ENCODE results near the gene RRM2.
"Not testable (repeated sequence)": the region's sequence is repeated elsewhere in the genome, so short reads cannot be mapped to it uniquely, and the experiment has no call there.

The RRM2 gene

DNA sequence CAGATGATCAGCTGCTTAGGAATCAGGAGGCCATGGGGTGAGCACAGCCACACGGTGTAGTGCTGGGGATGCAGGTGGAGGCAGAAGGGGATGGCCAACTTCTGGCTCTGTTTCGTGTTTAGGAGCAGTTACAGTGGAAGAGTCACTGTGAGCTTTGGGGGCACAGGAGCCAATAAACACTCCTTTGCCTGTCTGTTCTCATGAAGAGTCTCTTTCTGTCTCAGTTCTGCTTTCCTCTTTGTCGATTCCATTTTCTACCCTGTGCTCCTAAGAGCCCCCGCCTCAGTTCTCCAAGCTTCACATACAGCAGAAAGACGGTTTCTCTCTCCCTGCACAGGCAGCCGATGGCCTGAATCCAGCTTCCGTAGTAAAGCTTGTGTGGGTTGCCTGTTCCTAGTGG is 21.0 kb upstream of the RRM2 start:
- Histone ChIP-seq H3K27me3 (ENCODE audit: insufficient read depth, low read length, poor library complexity) (no peaks in the 10 kb centered on the region), H3K4me3 (ENCODE audit: low read depth in 1 of 2, low read length in 2 of 2) (no peak overlapping the region), H3K36me3 (ENCODE audit: insufficient read depth, low read length) (no peaks in the 10 kb centered on the region), H4K20me1 (ENCODE audit: insufficient read depth, low read length) (no peaks in the 10 kb centered on the region), H3K4me2 (ENCODE audit: insufficient read depth, low read length) (no peak overlapping the region), H3K27ac (ENCODE audit: low read length) (no peak overlapping the region), H2AFZ (ENCODE audit: low read depth, low read length) (no peak overlapping the region), H3K9me3 (ENCODE audit: insufficient read depth, low read length, severe bottlenecking) (no peaks in the 10 kb centered on the region), H3K9ac (ENCODE audit: low read depth, low read length) (no peak overlapping the region), H3K79me2 (ENCODE audit: insufficient read depth, low read length) (no peaks in the 10 kb centered on the region), H3K4me1 (ENCODE audit: insufficient read depth, low read length) (no peaks in the 10 kb centered on the region)
- no peak for DNase-seq
- ATAC-seq (ENCODE audit: insufficient read depth, low read depth): no peak
- TF ChIP-seq EZH2 (IDR thresholded peaks at IDR 0.05; ENCODE audit: borderline replicate concordance, low read depth, low read length, severe bottlenecking): no peak
- TF ChIP-seq, protein P1, sequence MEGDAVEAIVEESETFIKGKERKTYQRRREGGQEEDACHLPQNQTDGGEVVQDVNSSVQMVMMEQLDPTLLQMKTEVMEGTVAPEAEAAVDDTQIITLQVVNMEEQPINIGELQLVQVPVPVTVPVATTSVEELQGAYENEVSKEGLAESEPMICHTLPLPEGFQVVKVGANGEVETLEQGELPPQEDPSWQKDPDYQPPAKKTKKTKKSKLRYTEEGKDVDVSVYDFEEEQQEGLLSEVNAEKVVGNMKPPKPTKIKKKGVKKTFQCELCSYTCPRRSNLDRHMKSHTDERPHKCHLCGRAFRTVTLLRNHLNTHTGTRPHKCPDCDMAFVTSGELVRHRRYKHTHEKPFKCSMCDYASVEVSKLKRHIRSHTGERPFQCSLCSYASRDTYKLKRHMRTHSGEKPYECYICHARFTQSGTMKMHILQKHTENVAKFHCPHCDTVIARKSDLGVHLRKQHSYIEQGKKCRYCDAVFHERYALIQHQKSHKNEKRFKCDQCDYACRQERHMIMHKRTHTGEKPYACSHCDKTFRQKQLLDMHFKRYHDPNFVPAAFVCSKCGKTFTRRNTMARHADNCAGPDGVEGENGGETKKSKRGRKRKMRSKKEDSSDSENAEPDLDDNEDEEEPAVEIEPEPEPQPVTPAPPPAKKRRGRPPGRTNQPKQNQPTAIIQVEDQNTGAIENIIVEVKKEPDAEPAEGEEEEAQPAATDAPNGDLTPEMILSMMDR (IDR thresholded peaks at IDR 0.05; ENCODE audit: borderline replicate concordance, extremely low read depth, low read length, poor library complexity, severe bottlenecking): no peak

DNA sequence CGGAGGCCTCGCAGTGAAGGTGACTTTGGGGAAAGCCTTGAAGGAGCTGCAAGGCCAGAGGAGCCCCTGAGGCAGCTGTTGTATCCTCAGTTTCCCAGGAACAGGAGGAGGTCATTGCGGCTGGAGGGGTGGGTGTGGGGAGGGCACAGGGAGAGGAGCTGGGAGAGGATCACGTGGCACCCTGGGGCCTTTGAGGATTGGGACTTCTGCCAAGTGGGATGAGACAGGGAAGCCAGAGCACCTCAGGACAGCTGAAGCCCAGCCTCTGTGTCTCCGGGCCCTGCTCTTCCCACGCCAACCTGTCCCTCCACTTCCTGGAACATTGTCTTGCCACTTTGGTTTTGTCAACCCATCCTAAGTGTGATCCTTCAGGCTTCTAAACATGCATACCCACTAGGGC is 19.4 kb upstream of the RRM2 start:
- Histone ChIP-seq H3K27ac (ENCODE audit: low read length) (no peak overlapping the region), H3K79me2 (ENCODE audit: insufficient read depth, low read length) (no peaks in the 10 kb centered on the region), H3K36me3 (ENCODE audit: insufficient read depth, low read length) (no peaks in the 10 kb centered on the region), H4K20me1 (ENCODE audit: insufficient read depth, low read length) (no peaks in the 10 kb centered on the region), H3K4me2 (ENCODE audit: insufficient read depth, low read length) (no peak overlapping the region), H3K9me3 (ENCODE audit: insufficient read depth, low read length, severe bottlenecking) (peaks cover 4% of the 10 kb centered on the region), H3K4me3 (ENCODE audit: low read depth in 1 of 2, low read length in 2 of 2) (no peak overlapping the region), H2AFZ (ENCODE audit: low read depth, low read length) (no peak overlapping the region), H3K9ac (ENCODE audit: low read depth, low read length) (no peak overlapping the region), H3K4me1 (ENCODE audit: insufficient read depth, low read length) (no peaks in the 10 kb centered on the region), H3K27me3 (ENCODE audit: insufficient read depth, low read length, poor library complexity) (no peaks in the 10 kb centered on the region)
- no peak for ATAC-seq (ENCODE audit: insufficient read depth, low read depth)
- DNase-seq: no peak
- TF ChIP-seq, protein P1 (IDR thresholded peaks at IDR 0.05; ENCODE audit: borderline replicate concordance, extremely low read depth, low read length, poor library complexity, severe bottlenecking): no peak
- no peak for TF ChIP-seq EZH2 (IDR thresholded peaks at IDR 0.05; ENCODE audit: borderline replicate concordance, low read depth, low read length, severe bottlenecking)

DNA sequence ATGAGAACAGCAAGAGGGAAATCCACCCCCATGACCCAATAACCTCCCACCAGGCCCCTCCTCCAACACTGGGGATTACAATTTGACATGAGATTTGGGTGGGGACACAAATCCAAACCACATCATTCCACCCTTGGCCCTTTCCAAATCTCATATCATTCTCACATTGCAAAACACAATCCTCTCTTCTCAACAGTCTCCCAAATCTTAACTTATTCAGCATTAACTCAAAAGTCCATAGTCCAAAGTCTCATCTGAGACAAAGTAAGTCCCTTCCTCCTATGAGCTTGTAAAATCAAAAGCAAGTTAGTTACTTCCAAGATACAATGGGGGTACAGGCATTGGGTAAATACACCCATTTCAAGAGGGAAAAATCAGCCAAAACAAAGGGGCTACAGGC is 17.6 kb upstream of the RRM2 start:
- not testable (repeated sequence) for H3K79me2 ChIP-seq (ENCODE audit: insufficient read depth, low read length); H3K4me2 ChIP-seq (ENCODE audit: insufficient read depth, low read length); DNase-seq; H4K20me1 ChIP-seq (ENCODE audit: insufficient read depth, low read length); H3K27me3 ChIP-seq (ENCODE audit: insufficient read depth, low read length, poor library complexity); H3K27ac ChIP-seq (ENCODE audit: low read length); H3K9me3 ChIP-seq (ENCODE audit: insufficient read depth, low read length, severe bottlenecking); H3K9ac ChIP-seq (ENCODE audit: low read depth, low read length); ATAC-seq (ENCODE audit: insufficient read depth, low read depth); H3K4me1 ChIP-seq (ENCODE audit: insufficient read depth, low read length); H3K36me3 ChIP-seq (ENCODE audit: insufficient read depth, low read length); H2AFZ ChIP-seq (ENCODE audit: low read depth, low read length); H3K4me3 ChIP-seq (ENCODE audit: low read depth in 1 of 2, low read length in 2 of 2)

DNA sequence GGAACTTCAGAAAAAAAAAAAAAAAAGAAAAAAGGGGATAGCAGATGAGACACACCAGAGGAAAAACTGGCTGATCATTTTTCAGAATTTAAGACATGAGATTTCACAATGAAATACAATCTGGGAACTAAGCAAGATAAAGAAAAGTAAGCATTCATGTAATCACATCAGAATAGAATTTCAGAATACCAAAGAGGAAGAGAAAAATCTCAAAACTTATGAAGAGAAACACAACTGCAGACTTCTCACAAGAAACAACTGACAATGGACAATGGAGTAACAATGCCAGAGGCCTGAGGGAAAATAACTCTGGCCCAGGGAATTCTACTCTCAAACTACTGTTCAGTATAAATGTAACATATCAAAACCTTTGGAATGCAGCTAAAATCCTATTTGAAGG is 13.2 kb upstream of the RRM2 start:
- Histone ChIP-seq H3K27ac (ENCODE audit: low read length) (no peak overlapping the region), H3K4me3 (ENCODE audit: low read depth in 1 of 2, low read length in 2 of 2) (no peak overlapping the region), H3K4me1 (ENCODE audit: insufficient read depth, low read length) (no peaks in the 10 kb centered on the region), H3K9ac (ENCODE audit: low read depth, low read length) (no peak overlapping the region), H3K27me3 (ENCODE audit: insufficient read depth, low read length, poor library complexity) (no peaks in the 10 kb centered on the region), H3K9me3 (ENCODE audit: insufficient read depth, low read length, severe bottlenecking) (peaks cover 4% of the 10 kb centered on the region), H3K79me2 (ENCODE audit: insufficient read depth, low read length) (no peaks in the 10 kb centered on the region), H3K4me2 (ENCODE audit: insufficient read depth, low read length) (no peak overlapping the region), H4K20me1 (ENCODE audit: insufficient read depth, low read length) (no peaks in the 10 kb centered on the region), H3K36me3 (ENCODE audit: insufficient read depth, low read length) (no peaks in the 10 kb centered on the region), H2AFZ (ENCODE audit: low read depth, low read length) (no peak overlapping the region)
- DNase-seq: no peak
- TF ChIP-seq EZH2 (IDR thresholded peaks at IDR 0.05; ENCODE audit: borderline replicate concordance, low read depth, low read length, severe bottlenecking): no peak
- TF ChIP-seq, protein P1 (IDR thresholded peaks at IDR 0.05; ENCODE audit: borderline replicate concordance, extremely low read depth, low read length, poor library complexity, severe bottlenecking): no peak
- no peak for ATAC-seq (ENCODE audit: insufficient read depth, low read depth)
